Stimulated activated CD4-positive, alpha-beta T cell treated with anti-CD3 and anti-CD28 coated beads, Interleukin-15, amount 100 ng/mL, for 1 hour (primary cell): ENCODE results near the gene NAT16.

Experiments used
- DNase-seq, 2 donors: peaks; one replicate each; pipeline ENCODE4 v3.0.0-alpha.2; 2020; ENCODE audit warnings: low read depth in 1 of 2, low spot score in 1 of 2

Gene NAT16

DNA sequence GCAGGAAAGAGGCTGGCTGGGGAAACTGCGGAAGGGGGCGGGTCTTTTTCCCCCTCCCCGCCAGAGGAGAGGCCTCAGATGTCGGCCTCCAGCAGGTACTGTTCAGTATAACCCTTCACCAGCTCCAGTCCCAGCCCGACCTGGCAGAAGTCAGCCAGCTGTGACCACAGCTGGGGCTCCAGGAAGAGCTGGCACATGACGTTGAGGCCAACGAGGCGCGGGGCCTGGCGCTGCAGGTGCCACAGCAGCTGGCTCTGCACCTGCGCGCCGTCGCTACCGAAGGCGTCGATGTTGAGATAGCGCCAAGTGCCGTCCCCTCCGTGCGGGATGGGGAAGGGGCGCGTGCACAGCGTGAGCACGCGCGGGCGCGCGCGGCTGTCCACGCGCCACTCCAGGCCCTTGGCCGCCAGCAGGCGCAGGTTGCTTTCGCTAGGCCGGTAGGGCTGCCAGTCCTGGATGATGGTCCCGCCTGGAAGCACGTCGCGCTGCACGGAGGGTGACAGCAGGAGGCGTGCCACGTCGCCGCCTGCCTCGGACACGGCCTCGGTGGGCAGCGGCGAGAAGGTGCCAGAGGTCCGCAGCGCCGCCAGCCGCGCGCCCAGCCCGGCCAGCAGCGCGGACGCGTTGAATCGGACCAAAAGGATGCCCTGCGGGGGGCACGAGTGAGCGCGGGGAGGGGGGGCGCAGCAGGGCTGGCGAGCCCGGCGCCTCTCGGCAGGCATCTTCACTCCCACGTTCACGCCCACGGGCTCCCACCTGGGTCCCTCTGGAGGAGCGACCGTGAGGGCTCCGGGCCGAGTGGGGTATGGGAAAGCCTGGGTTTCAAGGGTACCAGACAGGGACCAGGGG is 7.9 kb downstream of the NAT16 start:
- DNase-seq: no peak

DNA sequence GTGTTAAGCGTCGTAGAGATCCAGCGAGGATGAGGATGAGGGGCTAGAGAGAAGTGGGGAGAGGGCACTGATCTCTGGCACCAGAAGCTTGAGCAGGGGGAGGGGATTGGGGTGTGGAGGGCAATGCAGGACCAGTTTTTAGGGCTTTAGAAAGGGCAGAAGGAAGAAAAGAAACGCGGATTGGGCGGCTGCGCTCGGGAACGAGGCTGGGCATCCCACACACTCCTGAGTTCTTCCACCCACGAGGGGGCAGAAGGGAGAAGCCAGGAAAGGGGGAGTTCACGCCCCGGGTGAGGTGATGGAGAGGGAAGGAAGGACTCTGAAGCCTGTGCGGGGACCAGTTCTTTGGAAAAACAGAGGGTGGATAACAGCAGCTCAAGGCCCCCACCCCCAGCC is 8.7 kb downstream of the NAT16 start:
- no peak for DNase-seq

DNA sequence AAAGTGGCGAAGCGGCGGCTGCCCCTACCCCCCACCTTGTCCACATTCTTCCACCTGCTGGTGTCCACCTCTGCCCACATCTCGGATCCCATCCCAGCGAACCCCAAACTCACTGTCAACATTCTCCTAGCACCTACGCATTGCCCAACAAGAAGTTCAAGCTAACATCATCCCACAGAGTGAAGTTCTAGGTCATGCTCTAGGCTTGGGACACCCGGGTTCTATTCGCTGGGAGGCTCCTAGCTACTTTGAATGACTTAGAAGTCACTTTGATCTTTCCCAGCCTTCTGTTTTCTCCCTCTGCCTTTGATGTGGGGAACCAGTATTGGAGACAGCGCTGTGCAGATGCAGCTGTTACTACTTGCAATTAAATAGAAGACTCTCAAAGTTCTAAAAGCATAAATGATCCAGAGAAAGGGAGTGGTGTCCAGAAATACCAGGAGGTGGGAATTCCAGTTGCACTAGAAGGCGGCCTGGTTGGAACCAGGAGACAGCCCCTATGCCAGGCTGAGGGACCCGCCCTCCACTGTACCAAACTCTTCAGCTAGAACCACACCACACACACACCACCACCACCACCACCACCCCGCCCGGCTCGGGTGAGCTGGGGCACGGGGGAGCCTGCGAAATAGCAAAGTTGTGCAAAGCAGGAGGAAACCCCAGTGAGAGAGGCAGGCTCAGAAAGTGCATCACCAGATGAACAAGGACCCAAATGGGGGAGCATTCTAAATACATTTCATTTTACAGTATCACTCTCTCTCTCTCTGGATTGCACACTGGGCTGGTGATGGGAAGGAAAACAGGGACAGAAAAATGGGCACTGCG is 9.3 kb downstream of the NAT16 start:
- no peak for DNase-seq

DNA sequence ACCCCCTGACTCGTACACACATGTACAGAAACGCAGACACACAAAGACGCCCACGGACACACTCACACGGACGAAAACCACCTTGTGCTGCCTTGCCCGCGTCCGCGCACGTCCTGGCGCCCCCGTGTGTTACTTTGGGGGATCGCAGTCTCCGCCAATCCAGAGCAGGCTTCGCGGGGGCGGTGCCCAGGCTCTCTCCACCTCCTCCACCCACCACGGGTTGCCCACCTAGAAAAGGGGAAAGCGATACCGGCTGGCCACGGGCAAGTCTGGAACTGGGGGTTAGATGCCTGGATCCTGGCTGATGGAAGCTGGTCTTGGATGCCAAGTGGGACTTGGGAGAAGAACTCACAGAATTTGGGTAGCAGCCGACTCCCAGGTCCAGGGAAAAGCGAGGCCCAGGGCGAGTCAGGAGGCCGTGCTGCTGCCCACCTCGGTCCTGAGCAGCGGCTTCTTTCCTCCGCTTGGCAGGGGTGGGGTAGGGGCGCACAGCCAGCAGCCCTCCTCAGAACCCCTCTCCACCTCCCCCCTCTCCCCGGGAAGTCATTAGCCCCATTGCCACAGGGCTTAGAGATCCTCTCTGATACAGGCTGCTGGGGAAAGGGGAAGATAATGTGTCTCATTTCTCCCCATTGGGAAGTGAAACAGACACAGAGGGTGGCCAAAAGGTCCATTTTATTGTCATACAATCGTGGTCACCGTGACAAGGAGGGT is 10.1 kb downstream of the NAT16 start:
- DNase-seq: peak; percentile 61 to 71

DNA sequence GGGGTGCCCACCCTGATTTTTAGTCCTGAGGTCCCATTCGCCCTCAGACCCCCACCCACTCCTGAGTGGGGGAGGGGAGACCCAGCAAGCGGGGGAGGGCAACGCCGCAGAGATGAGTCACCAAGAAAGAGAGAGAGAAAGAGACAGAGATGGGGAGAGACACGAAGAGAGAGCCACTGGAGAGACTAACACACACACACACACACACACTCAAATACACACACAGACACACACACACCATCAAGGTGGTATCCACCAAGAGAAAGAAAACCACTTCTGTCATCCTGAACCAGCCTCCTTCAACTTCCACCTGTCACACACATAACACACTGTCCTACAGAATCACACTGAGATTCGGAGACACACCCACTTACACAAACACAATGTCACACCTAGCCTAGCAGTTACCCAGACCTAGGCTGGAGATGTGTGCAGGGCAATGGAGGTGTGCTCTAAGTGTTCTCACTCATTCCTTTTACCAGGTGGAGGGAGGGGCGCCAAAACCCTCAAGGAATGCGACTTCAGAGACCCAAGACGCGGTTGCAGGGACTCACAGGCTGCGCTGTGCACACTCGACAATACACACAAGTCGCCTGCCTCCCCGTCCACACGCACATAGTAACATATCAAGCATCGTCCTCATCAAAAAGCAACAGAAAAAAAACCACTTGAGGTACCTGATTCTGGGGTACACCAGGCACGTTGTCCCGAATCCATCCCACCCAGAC is 10.8 kb downstream of the NAT16 start:
- no peak for DNase-seq

DNA sequence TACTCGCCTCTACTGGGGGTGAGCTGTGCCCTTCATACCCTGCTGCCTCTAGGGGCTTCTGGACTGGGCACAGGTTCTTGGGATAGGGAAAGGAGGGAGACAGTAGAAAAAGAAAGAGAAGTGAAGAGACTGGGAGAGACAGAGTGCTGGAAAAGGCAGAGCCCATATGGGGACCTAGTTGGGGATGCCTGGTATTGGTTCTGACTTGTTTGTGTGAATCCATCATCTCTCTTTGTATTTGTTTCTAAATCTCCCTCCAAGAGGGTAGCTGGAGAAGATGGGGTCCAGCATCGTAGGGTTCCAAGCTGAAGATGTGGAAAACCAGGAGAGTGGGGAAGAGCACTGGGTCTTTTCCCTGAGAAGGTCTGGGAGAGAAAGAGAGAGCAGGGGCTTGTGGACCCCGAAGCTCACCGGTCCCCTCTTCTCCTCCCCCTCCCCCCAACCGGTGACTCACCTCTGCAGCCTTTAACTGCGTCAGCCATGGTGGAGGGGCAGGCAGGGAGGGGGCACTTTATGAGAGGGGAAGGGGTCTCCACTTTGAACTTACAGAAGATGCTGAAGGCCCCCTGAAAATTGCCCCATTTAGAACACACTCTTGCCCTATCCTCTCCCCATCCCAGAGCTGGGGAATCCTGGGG is 11.6 kb downstream of the NAT16 start:
- DNase-seq: no peak

DNA sequence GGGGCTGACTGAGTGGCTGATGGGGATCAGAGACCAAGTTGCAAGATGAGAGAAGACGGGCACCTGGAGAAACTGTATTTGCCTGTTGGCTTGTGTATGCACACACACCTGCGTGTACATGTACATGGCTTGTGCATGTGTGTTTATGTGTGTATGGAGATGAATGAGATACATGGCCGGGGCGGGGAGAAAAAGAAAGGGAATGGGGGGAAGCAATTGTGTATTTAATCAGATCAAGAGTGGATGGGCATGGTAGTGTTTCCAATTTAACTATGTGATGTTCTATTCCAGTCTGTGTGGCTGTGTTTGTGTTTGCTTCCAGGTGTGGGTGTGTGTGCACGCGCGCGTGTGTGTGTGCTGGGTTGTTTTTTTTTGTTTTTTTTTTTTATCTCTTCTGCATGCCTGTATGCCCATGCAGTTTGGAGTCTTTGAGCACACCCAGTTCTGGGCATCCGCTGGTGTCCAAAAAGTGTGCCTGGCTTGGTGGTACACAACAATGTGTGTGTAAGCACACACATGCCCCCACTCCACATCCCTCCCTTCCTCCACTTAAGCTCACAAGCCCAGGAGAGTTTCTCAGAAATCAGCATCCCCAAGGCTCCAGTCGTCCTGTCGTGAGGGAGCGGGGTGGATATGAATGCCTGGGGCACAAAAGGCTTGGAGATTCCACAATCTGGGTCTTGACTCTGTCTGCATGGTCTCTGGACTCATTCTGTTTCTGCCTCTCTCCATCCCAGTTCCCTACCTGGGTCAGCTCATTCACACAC is 12.3 kb downstream of the NAT16 start:
- DNase-seq: no peak

DNA sequence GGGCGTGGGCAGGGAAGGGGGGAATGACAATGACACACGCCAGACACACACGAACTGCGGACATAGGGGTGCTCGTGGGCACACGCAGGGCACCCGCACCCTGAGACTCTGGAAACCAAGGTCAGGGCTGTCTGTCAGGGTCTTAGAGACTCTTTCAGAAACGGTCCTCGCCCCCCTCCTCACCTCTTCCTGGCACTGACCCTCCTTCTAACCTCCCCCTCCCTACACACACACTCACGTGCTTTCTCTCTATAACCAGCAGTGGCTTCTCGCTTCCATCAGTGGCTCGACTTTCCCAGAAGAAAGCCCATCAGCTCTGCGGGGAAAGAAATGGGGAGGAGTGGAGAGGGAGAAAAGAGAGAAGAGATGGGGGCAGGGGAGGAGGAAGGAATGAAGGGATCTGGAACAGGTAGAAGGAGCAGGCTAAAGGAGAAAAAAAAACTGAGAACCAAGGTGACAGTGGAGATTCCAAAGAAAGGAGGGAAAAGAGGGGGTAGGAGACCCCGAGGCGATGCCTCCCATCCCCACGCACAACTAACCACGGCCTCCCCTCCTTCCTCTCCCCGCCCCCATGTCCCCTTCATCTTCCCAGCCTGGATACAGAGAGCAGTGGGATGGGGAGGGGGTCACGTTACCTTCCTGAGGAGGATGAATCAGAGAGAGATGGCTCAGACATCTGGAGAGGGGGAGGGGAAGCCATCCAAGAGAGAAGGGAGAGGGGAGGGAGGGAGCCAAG is 13.0 kb downstream of the NAT16 start:
- DNase-seq: no peak

DNA sequence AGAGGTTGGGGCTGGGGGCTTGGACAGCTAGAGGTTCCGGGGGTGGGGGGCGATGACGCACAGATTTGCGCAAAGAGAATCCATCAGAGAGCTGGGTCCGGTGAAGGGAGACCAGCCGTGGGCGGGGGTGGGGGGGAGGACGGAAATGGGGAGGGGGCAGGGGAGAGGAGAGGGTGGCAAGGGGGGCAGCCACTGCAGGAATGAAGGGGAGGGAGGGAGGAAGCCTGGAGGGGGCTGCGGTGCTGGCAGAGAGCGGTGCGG is 13.5 kb downstream of the NAT16 start:
- DNase-seq: no peak

DNA sequence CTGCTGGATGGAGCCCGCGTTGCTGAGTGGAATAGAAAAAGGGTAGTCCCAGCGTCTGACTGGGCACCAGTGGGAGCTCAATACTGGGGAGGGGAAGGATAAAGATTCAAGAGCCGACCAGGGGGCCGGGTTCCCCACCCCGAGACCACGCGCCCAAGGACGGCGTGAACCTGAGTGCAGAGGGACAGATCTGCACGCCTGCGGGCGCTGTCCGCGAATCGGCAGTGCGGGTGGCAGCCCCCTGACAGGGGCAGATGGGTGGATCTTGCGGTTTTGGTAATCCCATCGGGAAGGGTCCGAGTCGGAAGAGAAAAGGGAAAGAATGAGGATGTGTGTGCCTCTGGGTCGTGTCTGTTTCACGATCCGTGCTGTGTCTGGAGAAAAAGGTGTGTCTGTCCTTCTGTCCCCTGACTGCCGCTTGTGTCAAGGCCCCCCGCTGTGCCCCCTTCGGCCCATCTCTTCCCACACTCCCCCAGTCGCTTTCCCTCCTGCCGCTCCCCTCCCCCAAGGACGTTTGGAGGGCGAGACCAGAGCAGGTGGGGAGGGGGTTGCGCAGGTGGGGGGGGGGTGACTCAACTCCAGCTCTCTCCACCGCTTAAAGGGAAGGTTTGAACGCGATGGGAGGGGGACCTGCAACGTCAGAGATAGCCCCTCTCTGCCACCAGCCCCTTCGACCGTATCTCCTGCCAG is 14.0 kb downstream of the NAT16 start:
- no peak for DNase-seq

DNA sequence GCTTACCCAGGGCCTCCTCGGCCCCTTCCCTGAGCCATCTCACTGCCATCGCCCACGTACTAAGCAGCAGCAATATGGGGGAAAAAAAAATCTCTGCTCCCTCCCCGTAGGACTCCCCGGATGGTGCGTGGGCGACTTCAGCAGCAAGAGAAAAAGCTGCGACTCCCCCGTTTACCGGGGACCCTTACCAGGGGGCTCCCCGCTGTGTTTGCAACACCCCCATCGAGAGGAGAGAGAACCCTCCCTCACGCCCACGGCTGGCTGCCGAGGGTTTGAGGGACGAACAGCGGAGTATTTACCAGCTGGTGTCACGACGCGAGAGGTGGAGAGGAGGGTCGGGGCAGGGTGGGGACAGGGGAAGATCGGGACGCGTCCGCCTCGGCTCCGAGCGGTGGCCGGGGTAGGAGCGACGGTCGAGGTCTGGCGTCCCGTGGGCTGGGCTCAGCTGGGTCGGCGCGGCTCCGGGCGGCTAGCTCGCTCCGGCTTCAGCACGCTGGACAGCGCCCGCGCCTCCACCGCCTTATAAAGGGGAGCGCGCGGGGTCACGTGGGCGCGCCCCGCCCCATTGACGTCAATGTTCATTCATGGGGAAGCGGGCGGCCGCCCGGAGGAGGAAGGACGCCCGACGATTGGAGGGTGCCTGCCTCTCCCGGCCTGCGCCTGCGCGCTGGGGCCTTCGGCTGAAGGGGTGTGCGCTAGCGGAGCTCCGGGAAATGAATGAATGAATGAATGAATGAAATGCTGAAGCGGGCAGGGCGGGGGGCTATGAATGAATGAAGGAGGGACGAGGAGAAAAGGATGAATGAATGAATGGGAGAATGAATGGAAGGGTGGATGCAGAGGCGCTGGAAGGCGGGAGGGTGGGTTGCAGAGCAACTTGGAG is 14.8 kb downstream of the NAT16 start, which contains the start of gene VGF:
TSS of gene VGF (minus strand) at position 495 of the 883 bp plus-strand sequence. CDS start 726 bp downstream, outside the sequence.
- peak; percentile 81 to 85 for DNase-seq

DNA sequence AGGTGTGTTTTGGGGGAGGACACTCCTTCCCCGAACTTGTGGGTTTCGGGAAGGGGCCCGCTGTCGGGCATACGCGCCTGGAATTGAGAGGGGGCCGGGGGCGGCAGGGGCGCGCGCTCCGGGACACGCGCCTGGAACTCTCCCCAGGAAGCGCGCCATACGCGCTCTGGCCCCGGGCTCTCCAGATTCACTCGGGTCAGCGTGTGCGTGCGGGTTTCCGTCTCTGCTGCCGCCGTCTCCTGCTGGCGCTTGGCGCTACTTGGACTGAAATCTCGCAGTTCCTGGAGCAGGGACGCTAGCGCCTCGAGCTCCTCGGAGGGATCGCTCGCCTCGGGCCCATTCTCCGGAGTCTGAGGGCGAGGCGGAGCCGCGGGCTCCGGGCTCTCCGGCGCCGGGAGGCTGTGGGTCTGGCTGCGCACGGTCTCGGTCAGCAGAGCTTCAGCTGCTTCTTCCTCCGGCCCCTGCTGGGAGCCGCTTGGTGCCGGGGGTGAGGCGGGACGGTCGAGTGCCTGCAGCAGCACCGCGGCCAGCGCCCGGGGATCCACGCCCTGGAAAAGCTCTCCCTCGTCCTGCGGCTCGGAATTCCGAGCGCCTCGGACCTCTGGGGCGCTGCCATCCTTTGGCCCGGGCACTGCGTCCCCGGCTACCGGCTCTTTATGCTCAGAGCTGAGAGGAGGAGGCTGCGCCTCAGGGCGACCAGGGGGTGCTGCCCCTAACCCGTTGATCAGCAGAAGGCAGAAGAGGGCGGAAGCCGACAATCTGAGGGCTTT is 15.8 kb downstream of the NAT16 start:
- no peak for DNase-seq

DNA sequence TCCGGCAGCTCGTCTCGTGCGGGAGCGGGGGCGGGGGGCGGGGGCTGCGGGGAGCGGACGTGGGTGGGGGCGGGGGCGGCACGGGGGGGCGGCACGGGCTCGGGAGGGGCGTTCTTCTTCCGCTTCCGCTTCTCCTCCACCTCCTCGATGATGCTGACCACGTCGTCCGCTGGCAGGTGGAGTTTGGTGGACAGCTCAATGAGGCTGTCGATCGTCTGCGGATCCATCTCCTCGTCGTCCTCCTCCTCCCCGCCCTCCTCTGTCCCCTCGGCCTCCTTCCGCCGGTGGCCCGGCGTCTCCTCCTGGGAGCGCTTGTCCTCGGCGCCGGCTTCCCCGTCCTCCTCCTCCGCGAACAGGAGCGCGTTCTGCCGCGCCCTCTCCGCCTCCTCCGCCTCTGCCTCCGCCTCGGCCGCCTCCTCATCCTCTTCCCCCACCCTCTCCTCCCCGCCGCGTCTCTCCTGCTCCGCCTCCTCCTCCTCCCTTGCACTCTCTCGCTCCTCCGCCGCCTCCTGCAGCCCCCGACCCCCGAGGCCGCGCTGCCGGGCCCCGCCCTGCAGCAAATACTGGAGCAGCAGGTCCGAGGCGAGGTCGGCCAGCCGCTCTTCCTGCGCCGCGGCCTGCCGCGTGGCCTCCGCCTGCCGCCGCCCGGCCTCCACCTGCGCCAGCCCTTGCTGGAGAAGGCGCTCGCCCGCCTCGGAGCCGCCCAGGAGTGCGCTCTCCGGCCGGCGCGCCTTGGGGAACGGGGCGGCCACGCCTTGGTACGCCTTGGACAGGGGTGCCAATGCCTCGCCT is 16.6 kb downstream of the NAT16 start:
- DNase-seq: no peak

DNA sequence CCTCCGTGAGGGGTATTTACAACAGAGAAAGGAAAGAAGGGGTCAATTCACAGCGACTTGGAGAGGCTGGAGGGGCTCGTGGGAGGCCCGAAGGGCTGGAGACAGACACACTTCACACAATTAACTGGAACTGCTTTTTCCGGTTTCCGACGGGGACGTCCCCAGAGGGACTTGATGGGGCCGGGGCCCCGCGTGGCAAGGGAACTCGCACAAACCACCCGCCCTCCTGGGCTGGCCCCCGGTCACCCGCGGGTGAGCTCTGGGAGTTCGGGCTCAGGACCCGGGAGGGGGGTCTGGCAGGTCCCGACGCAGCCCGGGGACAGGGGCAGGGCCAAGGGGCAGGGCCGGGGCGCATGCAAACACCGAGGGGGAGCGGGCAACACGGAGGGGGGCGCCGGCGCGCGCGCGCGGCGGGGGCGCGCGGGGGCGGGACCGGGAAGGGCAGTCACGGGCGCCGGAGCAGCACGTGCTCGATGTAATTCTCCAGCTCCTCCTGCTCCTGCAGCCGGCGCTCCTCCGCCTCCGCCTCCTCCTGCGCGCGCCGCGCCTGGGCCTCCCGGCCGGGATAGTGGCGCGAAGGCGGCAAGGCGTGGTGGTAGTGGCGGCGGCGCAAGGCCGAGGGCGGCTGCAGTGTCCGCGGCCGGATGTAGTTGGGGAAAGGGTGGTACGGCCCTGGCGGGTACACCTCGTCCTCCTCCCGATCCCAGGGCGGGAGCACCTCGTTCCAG is 17.4 kb downstream of the NAT16 start:
- no peak for DNase-seq

DNA sequence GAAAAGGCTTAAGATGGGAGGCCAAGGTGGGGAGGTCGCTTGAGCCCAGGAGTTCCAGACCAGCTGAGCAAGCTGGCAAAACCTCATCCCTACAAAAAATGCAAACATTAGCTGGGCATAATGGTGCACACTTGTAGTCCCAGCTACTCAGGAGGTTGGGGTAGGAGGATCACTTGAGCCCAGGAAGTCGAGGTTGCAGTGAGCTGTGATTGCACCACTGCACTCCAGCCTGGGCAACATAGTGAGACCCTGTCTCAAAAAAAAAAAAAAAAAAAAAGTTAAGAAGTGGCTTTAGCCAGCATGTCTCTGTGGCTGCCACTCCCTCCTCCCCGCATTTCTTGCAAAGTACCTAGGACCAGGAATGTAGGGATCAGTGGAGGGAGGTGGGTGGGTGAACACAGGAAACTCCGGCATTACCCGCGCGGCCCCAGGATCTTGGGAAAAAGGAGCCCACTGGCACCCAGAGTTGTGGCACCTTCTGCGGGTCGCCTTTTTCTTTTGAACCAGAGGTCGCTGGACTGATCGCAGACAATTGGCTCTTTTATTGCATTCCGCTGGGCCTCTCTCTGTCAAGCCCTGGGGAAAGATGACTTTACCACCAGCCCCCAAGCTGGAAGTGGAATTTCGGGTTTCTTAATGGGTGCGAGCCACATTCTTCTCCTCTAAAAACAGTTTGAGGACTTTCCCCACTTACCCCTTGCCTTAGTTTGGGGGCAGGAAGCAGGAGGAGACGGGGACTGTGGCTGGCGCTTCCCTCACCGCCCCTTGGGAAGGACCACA is 18.2 kb downstream of the NAT16 start:
- no peak for DNase-seq
